Stimulated activated CD4-positive, alpha-beta T cell treated with anti-CD3 and anti-CD28 coated beads, Interleukin-4, amount 100 ng/mL, for 48 hours (primary cell): ENCODE data around the gene GNAI3.

ENCODE experiments used
- DNase-seq, 2 donors: peaks; one replicate each; pipeline ENCODE4 v3.0.0-alpha.2; 2020; ENCODE audit warnings: low read depth in 2 of 2

GNAI3 gene

GRCh38 chr1:109546311-109547109, 1.9 kb upstream of the GNAI3 start:
- peak; percentile 86 to 88 for DNase-seq

- peak in 1 of 2 donors; percentile 9 for DNase-seq
Observed at GRCh38 chr1:109547463-109548320, 723 bp upstream of the GNAI3 start.

GRCh38 chr1:109556563-109556962, 8.1 kb downstream of the GNAI3 start:
- no peak for DNase-seq

GRCh38 chr1:109557520-109557919, 9.1 kb downstream of the GNAI3 start:
- DNase-seq, result no peak

GRCh38 chr1:109559995-109560394, 11.6 kb downstream of the GNAI3 start:
- no peak for DNase-seq

GRCh38 chr1:109564194-109564878, 15.9 kb downstream of the GNAI3 start:
- no peak for DNase-seq

- DNase-seq, result no peak
Observed at GRCh38 chr1:109565241-109565640, 16.8 kb downstream of the GNAI3 start.

GRCh38 chr1:109566982-109567381, 18.6 kb downstream of the GNAI3 start:
- no peak for DNase-seq

- DNase-seq, result no peak
Observed at GRCh38 chr1:109567877-109568672, 19.7 kb downstream of the GNAI3 start.

GRCh38 chr1:109569323-109569722, 20.9 kb downstream of the GNAI3 start:
- no peak for DNase-seq

GRCh38 chr1:109570414-109570813, 22.0 kb downstream of the GNAI3 start:
- DNase-seq, result no peak

- DNase-seq, result no peak
Observed at GRCh38 chr1:109573785-109574184, 25.4 kb downstream of the GNAI3 start.

- DNase-seq, result no peak
Observed at GRCh38 chr1:109578947-109579443, 30.6 kb downstream of the GNAI3 start.

- no peak for DNase-seq
Observed at GRCh38 chr1:109579491-109579890, 31.1 kb downstream of the GNAI3 start.

- no peak for DNase-seq
Observed at GRCh38 chr1:109582021-109582420, 33.6 kb downstream of the GNAI3 start.

- DNase-seq, result no peak
Observed at GRCh38 chr1:109584766-109585165, 36.4 kb downstream of the GNAI3 start.

- DNase-seq, result no peak
Observed at GRCh38 chr1:109586055-109586454, 37.6 kb downstream of the GNAI3 start.

- no peak for DNase-seq
Observed at GRCh38 chr1:109589177-109589576, 40.8 kb downstream of the GNAI3 start.

- no peak for DNase-seq
Observed at GRCh38 chr1:109589679-109590078, 41.3 kb downstream of the GNAI3 start.

GRCh38 chr1:109592916-109593315, 44.5 kb downstream of the GNAI3 start:
- no peak for DNase-seq

- no peak for DNase-seq
Observed at GRCh38 chr1:109595531-109595930, 47.1 kb downstream of the GNAI3 start.
